NCI-H2171 (cell line): ENCODE results near the gene LRP1B.
"Not testable (repeated sequence)": the region's sequence is repeated elsewhere in the genome, so short reads cannot be mapped to it uniquely, and the experiment has no call there.

Experiments used
- DNase-seq: peaks from one replicate; lab custom pipeline; 2025; lab: John Stamatoyannopoulos, UW

The LRP1B gene

DNA sequence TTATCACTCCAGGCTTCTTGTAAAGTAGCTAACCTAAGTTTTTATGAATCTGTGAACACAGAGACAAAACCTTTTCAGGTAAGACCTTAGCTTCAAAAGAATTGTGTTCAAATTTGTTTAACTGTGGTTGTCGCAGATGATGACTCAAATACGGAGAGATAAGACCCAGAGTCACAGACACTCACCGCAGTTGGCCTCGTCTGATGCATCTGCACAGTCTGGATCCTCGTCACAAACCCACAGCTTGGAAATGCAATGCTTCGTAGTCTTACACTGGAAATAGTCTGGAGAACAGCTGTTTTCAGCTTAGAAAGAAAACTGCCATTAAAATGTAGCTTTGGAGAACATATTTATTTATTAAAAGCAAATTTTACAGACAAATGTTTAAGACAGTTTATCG lies 1688.5 kb downstream of the LRP1B start:
- DNase-seq = no peak

DNA sequence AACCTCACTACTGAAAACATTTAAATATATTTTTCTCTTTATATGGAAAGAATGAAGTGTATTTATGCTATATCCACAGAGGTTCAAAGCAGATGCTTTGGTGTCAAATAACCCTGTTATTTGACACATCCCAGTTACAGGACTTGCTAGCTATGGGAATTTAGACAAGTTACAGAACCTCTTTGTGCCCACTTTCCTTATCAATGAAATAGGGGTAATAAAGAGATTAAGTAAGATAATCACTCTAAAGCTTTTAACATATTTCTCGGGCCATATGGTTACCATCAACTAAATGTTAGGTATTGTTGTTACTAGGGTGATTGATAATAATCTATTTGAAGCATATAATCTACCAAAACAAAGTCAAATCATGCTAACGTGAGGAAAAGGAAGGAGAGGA lies 1690.0 kb downstream of the LRP1B start:
- DNase-seq = no peak

DNA sequence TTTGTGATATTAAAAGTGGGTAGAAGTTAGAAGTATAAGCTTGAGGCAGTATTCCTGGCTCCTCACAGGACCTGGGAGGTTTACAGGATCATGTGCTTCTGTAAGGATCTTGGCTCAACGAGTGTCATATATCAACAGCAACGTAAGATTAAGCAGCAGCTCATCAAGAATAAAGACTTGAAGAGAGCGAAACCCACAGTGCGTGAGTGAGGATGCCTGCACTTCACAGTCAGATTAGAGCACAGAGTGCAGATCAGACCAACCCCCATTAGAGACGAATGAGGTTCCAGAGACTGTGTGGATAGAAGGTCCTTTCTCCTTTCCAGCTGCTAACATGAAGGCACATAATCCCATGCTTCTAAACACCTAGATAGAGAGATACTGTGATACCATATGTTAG lies 1693.9 kb downstream of the LRP1B start:
- DNase-seq = no peak

DNA sequence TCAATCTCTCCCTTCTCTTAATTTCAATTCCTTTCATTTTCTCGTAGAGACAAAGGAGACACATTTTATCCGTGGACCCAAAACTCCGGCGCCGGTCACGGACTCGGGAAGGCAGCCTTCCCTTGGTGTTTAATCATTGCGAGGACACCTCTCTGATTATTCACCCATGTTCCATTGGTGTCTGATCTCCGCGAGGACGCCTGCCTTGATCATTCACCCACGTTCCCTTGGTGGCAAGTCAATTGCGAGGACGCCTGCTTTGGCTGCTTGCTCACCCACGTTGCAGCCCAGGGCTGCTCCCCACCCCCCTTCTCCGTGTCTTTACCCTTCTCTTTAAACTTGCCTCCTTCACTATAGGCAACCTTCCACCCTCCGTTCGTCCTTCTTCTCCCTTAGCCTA lies 1703.8 kb downstream of the LRP1B start:
- DNase-seq = not testable (repeated sequence)

DNA sequence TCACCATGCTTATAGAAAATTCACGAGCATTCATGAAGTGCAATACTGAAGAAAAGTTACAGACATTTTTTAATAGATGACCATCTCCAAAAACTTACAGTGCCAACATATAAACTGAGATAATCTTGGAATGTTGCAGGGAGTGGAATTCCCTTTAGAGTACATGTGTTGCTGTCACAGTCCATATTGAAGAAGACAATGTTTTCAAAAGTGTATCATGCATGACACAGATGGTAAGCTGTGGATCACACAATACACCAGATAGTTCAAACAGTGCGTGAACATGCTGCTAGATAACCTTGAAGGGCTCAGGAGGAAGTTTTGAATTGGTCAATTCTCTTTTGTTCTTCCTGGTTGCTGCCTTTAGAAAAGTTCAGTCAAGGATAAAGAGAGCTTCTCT lies 1706.3 kb downstream of the LRP1B start:
- no peak for DNase-seq

DNA sequence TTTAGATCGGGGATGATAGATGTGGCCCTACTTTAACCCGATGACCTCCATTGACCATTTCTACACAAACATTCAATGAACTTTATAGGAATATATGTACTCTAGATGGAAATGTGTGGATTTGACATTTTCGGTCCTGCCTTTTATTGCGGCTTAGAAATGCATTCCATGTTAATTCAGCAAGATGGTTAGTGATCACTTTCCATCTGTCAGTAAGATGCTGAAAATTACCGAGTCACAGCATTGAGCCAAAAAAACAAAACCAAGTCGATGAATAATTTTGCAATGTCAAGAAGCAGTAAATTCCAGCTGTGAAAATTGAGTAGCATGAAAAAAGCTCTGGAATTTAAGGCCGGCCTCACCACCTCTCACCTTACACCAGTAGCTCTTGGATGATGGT lies 1708.1 kb downstream of the LRP1B start:
- no peak for DNase-seq

DNA sequence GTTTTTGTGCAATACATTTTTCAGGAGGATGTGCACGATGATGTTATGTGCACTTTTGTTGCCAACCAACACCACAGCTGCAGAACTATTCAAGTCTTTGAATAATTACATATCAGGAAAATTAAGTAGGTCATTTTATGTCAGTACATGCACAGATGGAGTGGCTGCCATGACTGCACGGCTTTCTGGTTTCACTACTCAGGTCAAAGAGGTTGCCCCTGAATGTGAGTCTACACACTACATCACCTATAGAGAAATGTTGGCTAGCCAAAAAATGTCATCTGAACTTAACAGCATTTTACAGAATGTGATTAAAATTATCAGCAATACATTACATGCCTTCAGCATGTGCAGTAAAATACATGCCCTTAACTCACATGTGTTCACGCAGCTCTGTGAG lies 1713.3 kb downstream of the LRP1B start:
- DNase-seq = no peak

DNA sequence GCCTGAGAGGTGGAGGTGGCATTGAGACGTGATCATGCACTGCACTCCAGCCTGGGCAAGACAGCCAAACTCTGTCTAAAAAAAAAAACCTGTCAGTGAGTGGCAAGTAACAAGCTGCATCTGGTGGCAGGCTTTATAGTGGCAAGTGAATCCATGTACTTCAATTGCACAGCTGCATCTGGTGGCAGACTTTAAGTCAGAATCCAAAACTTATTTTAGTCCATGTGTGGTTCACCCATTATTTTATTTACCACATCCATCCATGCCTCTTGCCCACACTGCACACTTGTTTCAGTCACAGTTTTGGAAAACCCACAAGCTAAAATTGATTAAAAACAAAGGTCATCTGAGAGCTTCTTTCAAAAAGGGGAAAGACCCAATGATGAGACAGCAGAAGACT lies 1714.2 kb downstream of the LRP1B start:
- no peak for DNase-seq

- DNase-seq = not testable (repeated sequence)
Measured at GRCh38 chr2:140415035-140415434, 1715.8 kb downstream of the LRP1B start.

GRCh38 chr2:140410695-140411094 lies 1720.1 kb downstream of the LRP1B start:
- DNase-seq = no peak

- DNase-seq = no peak
Measured at GRCh38 chr2:140401056-140401455, 1729.8 kb downstream of the LRP1B start.

- DNase-seq = no peak
Measured at GRCh38 chr2:140392824-140393223, 1738.0 kb downstream of the LRP1B start.

GRCh38 chr2:140384946-140385345 lies 1745.9 kb downstream of the LRP1B start:
- DNase-seq = no peak

- no peak for DNase-seq
Measured at GRCh38 chr2:140383781-140384180, 1747.0 kb downstream of the LRP1B start.

DNA sequence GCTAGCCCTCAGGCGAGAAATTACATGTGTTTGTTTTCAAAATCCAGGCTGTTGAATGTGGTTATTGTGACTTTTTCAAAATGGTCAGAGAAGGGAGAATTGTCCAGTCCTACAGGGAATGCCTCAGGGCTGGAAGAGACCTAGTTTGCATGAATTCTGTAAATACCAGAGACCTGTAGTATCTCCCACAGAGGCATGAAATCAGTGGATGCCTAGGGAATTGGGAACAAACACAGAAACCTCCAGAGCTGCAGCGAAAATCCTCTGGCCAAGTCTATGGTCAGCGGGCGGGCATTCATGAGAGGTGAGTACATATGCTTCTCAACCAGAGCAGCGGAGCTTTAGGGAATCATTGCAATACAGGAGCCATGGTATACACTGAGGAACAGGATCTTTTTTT lies 1754.1 kb downstream of the LRP1B start:
- DNase-seq = no peak

DNA sequence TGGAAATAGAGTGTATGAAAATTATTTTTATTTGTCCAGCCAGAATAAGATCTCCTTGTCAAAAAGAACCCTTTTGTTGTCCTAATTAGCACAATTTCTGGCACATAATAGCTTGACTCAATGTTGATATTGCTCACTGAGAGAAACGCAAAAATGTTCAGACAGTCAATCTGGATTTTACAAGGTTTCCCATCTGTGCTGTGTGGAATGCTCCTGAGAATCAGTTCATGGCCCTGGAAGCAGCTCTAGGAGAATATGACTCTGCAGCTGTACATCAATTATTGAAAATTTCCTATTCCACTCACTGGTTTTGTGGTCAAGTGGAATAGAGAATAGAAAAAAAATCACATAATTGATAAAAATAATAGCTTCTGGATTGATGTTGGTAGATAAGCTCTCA lies 1767.7 kb downstream of the LRP1B start:
- DNase-seq = no peak

- no peak for DNase-seq
Measured at GRCh38 chr2:140362361-140362760, 1768.5 kb downstream of the LRP1B start.

DNA sequence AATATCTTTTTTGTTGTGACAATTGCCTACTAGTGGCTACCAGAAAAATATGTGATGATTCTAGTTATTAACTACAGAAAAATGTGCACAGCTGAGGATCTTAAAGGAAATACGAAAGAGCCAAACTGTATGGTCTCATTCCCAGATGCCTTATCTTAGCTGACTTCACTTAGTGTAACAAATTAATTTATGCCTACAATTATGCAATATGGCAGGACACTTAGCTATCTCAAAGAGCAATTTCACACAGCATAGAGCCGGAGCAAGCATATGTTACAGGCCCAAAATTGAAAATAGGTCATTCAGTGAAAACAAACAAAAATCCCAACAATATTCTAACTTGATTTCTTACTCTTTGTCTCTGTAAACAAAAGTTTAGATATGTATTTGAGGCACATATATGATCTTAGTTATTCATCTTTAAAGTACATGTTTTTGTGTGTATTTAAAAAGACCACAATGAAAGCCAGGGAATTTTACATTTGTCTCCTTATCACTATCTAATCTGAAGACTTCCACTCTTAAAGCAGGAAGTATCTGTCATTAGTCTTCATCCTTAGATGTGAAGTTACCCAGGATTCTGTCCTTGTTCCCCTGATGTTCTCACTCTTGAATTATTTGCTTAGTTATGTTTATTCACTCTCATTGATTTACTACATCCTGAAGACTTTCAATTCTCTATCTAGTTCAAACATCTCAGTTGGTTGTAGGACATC lies 1771.6 kb downstream of the LRP1B start:
- no peak for DNase-seq

- no peak for DNase-seq
Measured at GRCh38 chr2:140356697-140357096, 1774.1 kb downstream of the LRP1B start.

DNA sequence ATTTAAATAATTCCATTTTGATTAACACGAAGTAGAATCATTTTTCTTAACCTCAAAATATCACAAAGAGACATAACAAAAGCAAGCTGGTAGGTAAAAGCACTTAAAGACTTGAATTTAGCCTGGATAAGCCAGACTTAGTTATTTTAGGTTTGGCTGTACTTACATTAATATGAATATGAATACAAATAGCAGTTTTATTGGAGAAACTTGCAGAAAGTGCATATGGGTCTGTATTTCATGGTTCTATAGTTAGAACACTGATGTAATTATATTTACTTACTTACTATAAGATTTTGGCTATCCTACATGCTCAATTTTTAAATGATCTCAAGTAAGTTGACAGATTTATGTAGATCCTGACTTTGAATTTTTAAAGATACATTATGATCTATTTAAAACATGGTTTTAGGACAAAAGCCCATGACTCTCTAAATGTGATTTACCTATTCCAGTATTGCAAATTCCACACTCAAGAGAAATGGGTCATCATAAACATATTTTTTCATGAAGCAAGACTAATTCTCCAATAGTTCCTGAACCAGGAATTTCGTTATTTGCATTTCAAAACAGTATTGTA lies 1775.2 kb downstream of the LRP1B start:
- DNase-seq = no peak

DNA sequence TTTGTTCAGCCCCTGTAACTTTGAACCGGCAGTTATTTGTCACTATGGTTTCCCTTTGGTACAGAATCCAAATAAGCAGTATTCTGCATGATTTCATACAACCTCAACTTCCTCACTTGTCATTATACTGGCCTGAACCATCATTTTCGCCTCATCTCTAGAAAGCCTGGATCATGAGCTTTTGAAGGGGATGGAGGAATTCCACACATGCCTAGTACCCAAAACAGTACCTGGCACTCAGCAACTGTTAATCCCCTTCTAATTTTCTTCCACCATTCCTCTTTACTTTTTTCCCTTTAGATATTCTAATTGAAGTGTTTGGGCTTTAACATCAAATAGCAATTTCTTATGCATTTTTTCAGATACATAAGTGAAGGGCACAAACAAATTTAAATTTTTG lies 1776.3 kb downstream of the LRP1B start:
- no peak for DNase-seq

GRCh38 chr2:140353541-140353940 lies 1777.3 kb downstream of the LRP1B start:
- no peak for DNase-seq

GRCh38 chr2:140351692-140352091 lies 1779.1 kb downstream of the LRP1B start:
- no peak for DNase-seq

GRCh38 chr2:140349695-140350094 lies 1781.1 kb downstream of the LRP1B start:
- no peak for DNase-seq
